GM19395 (cell line): Measurements from ENCODE around the gene DBR1.
"Not testable (repeated sequence)": the region's sequence is repeated elsewhere in the genome, so short reads cannot be mapped to it uniquely, and the experiment has no call there.

Experiments
- ATAC-seq: cut with Tn5 transposase; IDR thresholded peaks from one replicate; pipeline ENCODE4 v1.9.1; 2021; ENCODE audit warnings: mild to moderate bottlenecking, moderate library complexity; ENCODE audit not compliant: unreplicated experiment

DBR1 gene

DNA sequence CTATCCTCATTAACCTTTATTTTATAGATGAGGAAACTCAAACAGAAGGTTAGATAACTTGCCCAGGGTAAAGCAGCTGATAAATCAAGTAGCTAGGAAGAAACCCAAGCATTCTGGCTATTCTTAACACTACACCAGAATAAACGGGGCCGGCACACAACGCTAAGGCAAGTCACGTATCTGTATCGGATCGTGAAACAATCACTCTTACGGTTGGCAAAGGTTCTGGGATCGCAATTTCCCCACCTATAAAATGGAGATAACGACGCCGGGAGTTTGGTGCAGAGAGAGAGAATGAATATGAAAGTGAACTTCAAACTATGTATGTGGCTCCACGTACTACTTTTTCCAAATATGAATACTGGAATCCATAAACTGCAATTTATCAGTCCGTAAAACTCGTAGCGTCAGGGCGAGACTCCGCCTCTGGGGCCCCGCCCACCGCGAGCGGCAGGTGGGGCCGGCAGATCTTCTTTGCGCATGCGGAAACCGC, 12.1 kb upstream of the DBR1 start:
- peak; percentile 95 for ATAC-seq

GRCh38 chr3:138186221-138186620, 11.5 kb upstream of the DBR1 start:
- ATAC-seq = no peak

GRCh38 chr3:138184994-138185393, 10.3 kb upstream of the DBR1 start:
- no peak for ATAC-seq

- peak; percentile 78 for ATAC-seq
Observed at GRCh38 chr3:138180375-138181029, 5.8 kb upstream of the DBR1 start.

- peak; percentile 6 for ATAC-seq
Observed at GRCh38 chr3:138173769-138174420, 826 bp downstream of the DBR1 start.

DNA sequence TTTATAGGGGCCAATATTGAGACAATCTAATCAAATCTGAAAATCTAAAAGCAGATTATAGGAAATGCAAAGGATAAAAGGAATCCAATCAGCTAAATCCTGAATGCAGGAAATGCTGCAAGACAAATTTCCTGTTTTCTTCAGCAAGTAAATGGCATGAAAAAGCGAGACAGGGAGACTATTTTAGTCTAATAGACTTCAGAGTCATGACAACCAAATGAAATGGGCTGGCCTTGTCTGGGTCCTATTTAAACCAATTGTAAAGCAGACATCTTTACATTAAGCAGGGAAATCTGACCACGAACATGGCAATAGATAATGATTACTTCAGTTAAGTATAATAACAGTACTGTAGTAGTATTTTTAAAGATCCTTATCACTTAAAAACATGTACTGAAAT, 2.1 kb downstream of the DBR1 start:
- no peak for ATAC-seq

DNA sequence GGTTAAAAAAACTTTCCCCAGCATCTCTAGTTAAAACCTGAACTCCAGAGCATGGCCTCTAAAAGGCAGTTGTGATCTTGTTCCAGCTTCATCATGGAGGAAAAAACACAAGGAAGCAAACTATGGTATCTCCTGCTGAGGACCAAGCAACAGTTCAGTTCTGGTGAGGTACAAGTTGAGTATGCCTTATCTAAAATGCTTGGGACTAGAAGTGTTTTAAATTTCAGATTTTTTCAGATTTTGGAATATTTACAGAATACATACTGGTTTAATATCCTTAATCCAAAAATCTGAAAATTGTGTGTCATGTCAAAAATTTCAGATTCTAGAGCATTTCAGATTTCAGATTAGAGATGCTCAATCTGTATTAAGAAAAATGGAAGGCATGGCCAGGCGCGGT, 9.7 kb downstream of the DBR1 start:
- no peak for ATAC-seq

GRCh38 chr3:138157743-138158142, 17.0 kb downstream of the DBR1 start:
- ATAC-seq = no peak

- no peak for ATAC-seq
Observed at GRCh38 chr3:138154534-138154933, 20.2 kb downstream of the DBR1 start.

GRCh38 chr3:138148503-138148902, 26.2 kb downstream of the DBR1 start:
- no peak for ATAC-seq

- not testable (repeated sequence) for ATAC-seq
Observed at GRCh38 chr3:138142181-138142580, 32.5 kb downstream of the DBR1 start.

- no peak for ATAC-seq
Observed at GRCh38 chr3:138140940-138141339, 33.8 kb downstream of the DBR1 start.

GRCh38 chr3:138139691-138140090, 35.0 kb downstream of the DBR1 start:
- no peak for ATAC-seq

- ATAC-seq = no peak
Observed at GRCh38 chr3:138137861-138138260, 36.9 kb downstream of the DBR1 start.

DNA sequence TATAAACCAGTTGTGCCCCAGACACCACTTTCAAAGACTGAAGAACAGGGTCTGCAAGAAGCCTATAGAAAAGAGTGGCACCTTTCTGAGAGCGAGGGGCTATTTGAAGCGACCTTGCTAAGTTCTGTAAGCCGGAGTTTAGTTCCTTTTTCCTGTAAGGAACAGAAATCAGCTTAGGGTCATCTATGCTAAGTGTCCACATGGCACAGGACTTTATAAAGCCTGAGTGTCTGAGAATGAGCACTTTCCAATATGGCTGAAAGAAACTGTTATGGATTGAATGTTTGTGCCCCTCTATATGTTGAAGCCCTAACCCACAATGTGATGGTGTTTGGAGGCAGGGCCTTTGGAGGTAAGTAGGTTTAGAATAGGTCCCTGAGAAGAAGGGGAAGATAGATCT, 38.5 kb downstream of the DBR1 start:
- no peak for ATAC-seq

DNA sequence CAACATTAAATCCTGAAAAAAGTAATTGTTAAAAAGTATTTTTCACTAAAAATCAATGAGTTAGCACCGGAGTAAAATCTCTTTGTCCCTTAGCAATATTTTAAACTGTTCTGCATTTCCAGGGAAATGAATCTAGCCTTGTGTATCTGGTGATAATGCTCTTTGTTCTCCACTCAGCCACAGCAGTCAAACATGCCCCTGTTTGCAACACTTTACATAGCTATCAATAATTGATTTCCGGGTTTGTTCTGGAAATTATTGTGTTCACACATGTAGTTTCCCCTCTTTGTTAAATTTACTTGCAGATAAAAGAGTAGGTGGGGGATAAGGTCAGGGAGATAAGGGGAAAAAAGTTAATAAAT, 38.9 kb downstream of the DBR1 start:
- no peak for ATAC-seq

- no peak for ATAC-seq
Observed at GRCh38 chr3:138135146-138135832, 39.4 kb downstream of the DBR1 start.

DNA sequence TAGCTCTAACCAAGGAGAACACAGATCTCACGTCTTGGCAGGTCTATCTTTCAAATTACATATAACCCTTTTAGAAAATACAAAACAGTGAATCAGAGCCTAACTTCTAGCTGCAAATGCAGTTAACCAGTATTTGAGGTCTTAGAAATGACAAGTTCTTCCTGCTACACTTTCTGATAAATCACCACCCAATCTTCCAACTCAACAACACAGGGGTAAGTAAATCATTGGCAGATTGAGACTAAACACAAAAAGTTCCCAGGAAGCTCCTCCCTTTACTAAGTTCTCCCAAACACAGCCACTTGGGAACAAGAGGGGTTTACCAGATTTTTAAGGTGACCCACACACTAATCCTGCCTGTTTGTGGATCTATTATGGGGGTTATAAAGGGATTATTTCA, 42.5 kb downstream of the DBR1 start, which contains the start of gene A4GNT:
TSS of gene A4GNT (minus strand) at position 152 of the 400 bp plus-strand sequence. CDS start 1,134 bp downstream, outside the sequence.
- no peak for ATAC-seq

GRCh38 chr3:138127636-138128365, 46.9 kb downstream of the DBR1 start:
- no peak for ATAC-seq

GRCh38 chr3:138125548-138126221, 49.0 kb downstream of the DBR1 start:
- ATAC-seq = no peak
